Hematopoietic multipotent progenitor cell treated with erythropoietin and hydrocortisone succinate and interleukin-3 and kit ligand, for 4 days (in vitro differentiated cells): ENCODE measurements around the gene NPL.

Experiments
- DNase-seq: peaks from one replicate; pipeline ENCODE4 v3.0.0-alpha.2; 2015

The NPL gene

GRCh38 chr1:182823220-182823619, 33.6 kb downstream of the NPL start:
- DNase-seq: no peak

DNA sequence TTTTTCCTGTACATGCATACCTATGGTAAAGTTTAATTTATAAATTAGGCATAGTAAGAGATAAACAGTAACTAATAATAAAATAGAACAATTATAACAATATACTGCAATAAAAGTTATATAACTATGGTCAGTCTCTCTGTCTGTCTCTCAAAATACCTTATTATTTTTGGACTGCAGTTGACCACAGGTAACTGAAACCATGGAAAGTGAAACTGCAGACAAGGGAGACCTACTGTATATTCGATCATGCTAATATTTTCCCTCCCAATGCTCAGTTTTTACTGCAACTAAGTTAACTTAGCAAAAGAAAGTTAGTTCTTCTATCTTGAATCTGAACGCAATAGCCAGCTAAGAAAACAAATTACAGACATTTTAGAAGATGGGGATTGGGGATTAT, 37.3 kb downstream of the NPL start:
- no peak for DNase-seq

DNA sequence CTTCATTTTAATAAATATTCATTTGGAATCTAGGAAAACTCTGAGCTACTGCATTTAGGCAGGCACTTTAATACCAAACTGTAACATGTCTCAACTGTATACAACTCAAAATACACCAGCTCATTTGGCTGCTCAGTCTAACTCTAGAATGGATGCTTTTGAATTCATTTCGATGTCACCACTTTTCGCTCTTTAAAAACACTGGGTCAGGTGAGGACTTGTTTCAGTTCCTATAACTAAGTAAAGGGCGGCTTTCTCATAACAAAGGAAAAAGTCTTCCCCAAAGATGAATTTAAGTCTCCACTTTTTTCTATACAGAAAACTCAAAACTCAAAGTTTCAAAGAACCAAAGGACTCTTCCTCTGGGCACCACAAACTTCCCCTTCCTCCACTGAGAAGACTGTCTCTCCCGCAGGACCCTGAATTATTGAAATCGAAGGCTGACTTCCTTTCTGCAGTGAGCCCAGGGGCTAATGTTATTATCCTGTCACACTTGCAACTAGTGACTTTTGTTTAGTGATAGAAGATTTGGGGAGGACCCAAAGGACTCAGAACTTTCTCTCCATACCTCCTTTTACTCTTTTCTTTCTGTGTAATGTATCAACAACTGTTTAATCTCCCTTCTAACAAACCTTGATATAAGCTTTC, 39.8 kb downstream of the NPL start:
- DNase-seq: peak; percentile 18

DNA sequence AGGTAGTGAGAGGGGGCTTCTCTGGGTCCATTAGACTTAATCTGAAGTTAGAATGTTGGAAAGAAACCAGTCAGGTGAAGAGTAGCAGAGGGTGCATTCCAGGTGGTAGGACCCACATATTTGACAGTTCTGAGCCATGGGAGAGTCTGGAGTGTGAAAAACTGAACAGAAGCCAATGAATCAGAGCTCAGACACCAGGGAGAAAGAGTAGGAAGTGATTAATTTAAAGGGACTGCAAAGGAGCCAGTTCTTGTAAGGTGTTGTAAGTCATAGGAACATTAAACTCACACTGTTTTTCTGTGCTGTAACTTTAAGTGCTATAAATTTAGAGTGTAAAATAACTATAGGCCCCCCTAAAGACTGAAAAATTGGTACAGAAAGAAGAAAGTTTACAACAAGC, 43.7 kb downstream of the NPL start:
- no peak for DNase-seq

- no peak for DNase-seq
Observed at GRCh38 chr1:182834326-182834725, 44.8 kb downstream of the NPL start.

- no peak for DNase-seq
Observed at GRCh38 chr1:182835806-182836205, 46.2 kb downstream of the NPL start.

DNA sequence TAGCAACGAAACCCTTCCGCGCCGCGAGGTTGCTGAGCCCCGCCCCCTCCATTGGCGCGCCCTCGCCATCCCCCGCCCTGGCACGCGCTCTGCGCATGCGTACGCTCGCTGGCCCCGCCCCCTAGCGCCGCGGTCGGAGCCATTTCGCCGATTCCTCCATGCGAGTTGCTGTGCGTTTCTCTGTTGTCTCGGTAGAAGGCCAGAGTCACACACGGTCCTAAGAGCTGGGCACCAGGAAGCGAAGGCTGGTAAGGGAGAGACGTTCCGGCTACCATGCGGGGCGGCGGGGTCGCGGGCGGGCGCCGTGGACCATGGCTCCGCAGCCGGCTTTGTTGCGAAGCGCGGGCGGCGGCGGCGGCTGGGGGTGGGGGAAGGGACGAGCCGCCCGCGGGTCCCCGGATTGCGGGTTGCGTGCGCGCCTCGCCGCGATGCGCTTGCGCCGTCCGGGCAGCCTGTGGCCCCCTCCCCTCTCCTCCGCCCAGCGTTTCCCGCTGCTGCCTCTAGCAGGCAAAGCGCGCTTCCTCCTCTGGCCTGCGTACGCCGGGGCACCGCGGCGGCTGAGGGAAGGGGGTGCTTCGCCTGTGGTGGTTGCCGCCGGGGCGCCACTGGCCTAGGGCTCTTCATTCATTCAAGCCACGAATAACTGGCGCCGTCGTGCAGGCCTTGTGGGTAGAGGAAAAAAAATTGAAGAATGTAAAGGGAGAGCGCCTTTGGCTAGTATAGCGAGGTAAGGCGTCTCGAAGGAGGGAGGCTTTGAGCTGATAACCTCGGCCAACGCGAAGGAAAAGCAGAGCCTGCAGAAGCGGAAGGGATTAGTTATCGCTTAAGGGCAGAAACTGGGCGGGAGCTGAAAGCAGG, 49.9 kb downstream of the NPL start, which contains the start of gene DHX9:
Gene DHX9 (plus strand): TSS at position 139 of the 858 bp plus-strand sequence. CDS start 3,220 bp downstream, outside the sequence.
- peak; percentile 96 for DNase-seq

DNA sequence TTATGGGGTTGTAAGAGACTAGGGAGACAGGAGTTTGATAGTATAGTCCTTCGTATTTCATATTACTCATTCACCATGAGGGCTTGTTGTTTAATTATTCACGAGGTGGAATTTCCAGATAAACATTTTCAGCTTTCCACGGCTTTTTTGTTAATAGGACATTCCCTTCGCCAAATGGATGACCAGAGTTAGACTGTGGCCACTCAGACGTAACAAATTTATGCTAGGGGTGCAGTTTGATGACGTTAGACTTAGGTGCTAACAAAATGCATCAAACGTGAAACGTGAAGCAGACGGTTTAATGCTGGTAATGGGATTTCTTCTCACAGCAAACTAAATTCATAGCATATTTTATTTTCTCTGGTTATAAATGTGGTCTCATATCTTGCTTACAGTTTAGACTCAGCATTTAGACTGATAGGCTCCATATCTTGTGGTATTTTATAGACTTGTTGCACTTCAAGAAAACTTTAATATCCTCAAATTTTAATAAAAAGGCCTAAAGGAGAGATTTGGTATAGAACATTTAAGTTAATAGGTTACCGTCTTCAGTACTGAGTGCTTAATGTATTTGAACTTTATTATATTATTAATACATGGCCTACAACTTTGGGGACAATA, 51.9 kb downstream of the NPL start:
- DNase-seq: no peak

GRCh38 chr1:182842265-182842664, 52.7 kb downstream of the NPL start:
- no peak for DNase-seq

DNA sequence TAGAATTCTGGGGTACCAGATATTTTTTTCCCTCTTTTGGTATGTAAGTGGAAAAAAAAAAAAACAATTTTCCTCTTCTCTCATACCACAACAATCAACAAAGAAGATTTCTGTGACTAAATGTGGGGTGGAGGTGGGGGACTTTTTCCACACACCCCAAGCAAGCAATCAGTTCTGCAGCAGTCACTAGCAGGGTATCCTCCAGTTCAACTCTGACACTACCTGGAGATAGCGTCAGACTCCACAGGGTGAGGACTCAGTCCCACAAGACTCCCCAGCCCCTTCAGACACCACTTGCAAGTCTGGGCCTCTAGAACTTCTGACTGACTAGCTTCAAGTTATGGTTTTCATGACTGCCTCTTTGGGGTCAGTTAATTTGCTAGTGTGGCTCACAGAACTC, 55.8 kb downstream of the NPL start:
- DNase-seq: no peak

DNA sequence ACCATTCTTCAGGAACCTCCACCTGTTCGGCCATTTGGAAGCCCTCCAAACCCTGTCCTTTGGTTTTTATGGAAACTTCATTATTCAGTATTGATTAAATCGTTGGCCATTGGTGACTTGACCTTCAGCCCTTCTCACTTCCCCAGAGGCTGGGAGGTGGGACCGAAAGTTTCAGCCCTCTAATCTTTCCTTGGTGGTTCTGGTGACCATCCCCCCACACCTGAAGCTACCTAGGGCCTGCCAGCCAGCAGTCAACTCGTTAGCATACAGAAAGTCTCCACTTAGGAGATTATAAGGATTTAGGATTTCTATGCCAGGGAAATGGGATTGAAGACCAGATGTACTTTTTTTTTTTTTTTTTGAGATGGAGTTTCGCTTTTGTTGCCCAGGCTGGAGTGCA, 56.3 kb downstream of the NPL start:
- no peak for DNase-seq

GRCh38 chr1:182847105-182847504, 57.5 kb downstream of the NPL start:
- DNase-seq: no peak

GRCh38 chr1:182848736-182849135, 59.2 kb downstream of the NPL start:
- DNase-seq: no peak

DNA sequence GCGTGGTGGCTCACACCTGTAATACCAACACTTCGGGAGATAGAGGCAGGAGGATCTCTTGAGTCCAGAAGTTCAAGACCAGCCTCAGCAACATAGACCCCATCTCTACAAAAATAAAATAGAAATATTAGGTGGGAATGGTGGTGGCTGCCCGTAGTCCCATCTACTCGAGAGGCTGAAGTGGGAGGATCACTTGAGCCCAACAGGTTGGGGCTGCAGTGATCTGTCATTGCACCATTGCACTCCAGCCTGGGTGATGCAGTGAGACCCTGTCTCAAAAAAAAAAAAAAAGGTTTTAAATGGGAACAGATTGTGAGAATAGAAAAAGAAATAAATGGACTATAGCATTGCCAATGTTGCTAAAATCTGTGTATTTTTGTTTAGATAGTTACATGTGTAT, 60.7 kb downstream of the NPL start:
- DNase-seq: no peak

DNA sequence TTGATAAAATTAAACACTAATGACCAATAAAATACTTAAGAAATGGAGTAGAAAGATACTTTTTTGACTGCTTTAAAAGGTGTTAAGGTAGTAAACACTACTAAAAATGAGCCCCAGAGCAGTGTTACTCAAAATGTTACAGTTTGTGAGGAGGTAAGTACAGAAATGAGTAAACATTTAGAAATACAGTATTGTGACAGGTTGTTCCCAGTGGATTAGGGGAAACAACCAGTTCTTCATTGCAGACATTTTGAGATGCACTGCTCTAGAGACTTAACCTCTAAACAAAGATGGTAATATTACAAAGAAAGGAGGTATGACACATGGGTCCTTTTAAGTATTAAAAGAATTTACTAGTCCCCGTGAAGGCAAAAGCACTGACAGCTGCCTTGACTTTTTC, 62.3 kb downstream of the NPL start:
- no peak for DNase-seq

DNA sequence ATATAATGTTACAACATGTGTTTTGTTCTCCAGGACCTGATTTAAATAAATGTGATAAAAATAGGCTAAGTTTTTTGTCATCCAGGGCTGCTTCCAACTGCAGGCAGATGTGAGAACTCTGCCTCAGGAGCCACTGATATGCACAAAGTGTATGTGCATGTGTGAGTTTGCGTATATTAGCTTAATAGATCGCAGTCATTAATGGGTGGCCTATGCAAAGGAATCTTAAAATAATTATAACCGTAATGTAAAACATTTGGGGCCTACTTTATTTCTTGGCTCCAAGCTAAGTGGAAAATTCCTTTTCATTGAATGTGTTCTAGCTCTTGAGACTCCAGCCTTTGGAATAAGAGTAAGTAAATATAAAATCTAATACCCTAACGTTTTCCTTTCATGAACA, 66.3 kb downstream of the NPL start:
- DNase-seq: no peak

- no peak for DNase-seq
Observed at GRCh38 chr1:182857212-182857611, 67.6 kb downstream of the NPL start.

DNA sequence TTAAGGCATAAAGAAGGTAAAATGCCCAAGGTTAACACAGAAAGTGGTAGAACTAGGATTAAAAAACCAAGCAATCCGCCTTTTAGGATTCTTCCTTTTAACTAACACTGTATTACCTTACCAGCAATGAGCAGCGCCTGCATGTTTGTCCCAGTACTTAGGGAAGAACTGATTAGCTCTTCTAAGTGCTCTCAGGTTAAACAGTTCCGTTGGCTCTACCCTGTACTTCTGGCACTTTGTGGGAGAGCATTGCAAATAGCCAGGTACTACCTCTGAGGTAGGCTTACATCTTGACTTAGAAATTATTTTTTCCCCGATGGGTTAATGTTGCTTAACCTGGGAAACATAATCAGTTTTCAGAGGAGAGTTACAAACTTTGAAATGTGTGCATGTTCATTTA, 71.1 kb downstream of the NPL start:
- no peak for DNase-seq

- DNase-seq: peak; percentile 44
Observed at GRCh38 chr1:182861994-182862393, 72.4 kb downstream of the NPL start.

DNA sequence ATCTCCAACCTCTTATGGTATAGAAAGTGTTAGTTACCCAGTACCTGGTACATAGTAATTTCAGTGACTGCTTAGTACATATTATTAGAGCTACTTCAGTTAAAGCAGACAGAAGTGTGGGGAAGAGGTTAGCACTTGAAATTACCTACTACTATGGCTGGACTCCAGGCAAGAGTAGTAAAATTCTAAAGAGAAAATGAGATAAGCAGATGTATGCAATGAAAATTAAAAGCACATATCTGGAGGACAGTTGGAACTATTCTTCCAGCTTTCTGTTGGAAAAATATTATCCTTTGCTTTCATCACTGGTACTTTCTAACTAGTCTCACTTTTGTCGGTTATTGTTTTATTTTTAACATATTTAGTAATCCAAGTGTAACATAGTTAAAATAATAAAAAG, 73.3 kb downstream of the NPL start:
- DNase-seq: no peak

GRCh38 chr1:182863940-182864339, 74.4 kb downstream of the NPL start:
- DNase-seq: no peak

DNA sequence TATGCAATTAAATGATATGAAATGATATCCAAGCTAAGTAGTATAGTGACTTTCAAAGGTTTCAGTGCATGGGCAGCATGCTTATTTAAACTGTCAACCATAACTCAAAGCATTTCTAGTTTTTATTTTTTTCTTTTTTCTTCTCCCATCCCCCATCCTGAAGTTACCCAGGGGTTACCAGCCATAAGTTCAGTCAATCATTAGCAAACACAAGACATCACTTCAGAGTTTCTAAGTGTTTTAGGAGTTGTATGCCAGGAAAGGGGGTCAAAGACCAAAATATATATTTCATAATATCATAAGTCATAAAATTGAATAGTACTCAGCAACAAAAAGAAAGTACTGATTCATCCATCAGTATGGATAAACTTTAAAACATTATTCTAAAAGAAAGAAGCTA, 78.3 kb downstream of the NPL start:
- DNase-seq: no peak

GRCh38 chr1:182869241-182869666, 79.7 kb downstream of the NPL start:
- DNase-seq: peak; percentile 17

- DNase-seq: no peak
Observed at GRCh38 chr1:182872881-182873280, 83.3 kb downstream of the NPL start.
